Astrocyte (in vitro differentiated cells and primary cell): ENCODE measurements around the gene RHBDL3. TPM values are rescaled to one million over a fixed set of nuclear protein-coding genes. Genes with fewer than 3 reads are reported as not detected.
A peak's percentile ranks its signal among the peaks of the same experiment; 100 is the strongest.

Experiments
- DNase-seq: peaks from one replicate; pipeline ENCODE4 v3.0.0-alpha.2; 2010; ENCODE audit warnings: low read depth
- FAIRE-seq: peaks from 2 replicates; lab custom pipeline; 2011; peaks lifted over from hg19 to GRCh38; lab: Jason Lieb, UNC
- H2AFZ ChIP-seq: 2 replicates; pipeline ENCODE4 v1.6.0; 2012; ENCODE audit warnings: low read depth, low read length, inconsistent platforms
- H3K27ac ChIP-seq: 2 replicates; pipeline ENCODE4 v1.5.1; 2011; ENCODE audit warnings: low read depth, low read length, inconsistent platforms
- H3K27me3 ChIP-seq: 2 replicates; pipeline ENCODE4 v1.6.0; 2011; ENCODE audit warnings: low read length, inconsistent platforms; ENCODE audit not compliant: insufficient read depth
- H3K36me3 ChIP-seq: 2 replicates; pipeline ENCODE4 v1.5.1; 2011; ENCODE audit warnings: low read length, inconsistent platforms; ENCODE audit not compliant: insufficient read depth
- H3K4me1 ChIP-seq: 2 replicates; pipeline ENCODE4 v1.5.1; 2011; ENCODE audit warnings: low read length, inconsistent platforms; ENCODE audit not compliant: insufficient read depth
- H3K4me2 ChIP-seq: 2 replicates; pipeline ENCODE4 v1.6.0; 2012; ENCODE audit warnings: low read length, inconsistent platforms
- H3K4me3 ChIP-seq: 2 replicates; pipeline ENCODE4 v1.5.1; 2011; ENCODE audit warnings: low read depth, mild to moderate bottlenecking, low read length, inconsistent platforms; ENCODE audit not compliant: insufficient read depth
- H3K79me2 ChIP-seq: 2 replicates; pipeline ENCODE4 v1.6.0; 2012; ENCODE audit warnings: mild to moderate bottlenecking, low read length, inconsistent platforms; ENCODE audit not compliant: insufficient read depth
- H3K9ac ChIP-seq: 2 replicates; pipeline ENCODE4 v1.6.0; 2012; ENCODE audit warnings: mild to moderate bottlenecking, low read length, inconsistent platforms
- H3K9me3 ChIP-seq: 2 replicates; pipeline ENCODE4 v1.5.1; 2012; ENCODE audit warnings: low read depth, mild to moderate bottlenecking, low read length, inconsistent platforms; ENCODE audit not compliant: insufficient read depth
- H4K20me1 ChIP-seq: 2 replicates; pipeline ENCODE4 v1.6.0; 2012; ENCODE audit warnings: low read length, inconsistent platforms; ENCODE audit not compliant: insufficient read depth
- H3K27ac Mint-ChIP-seq: one replicate; pipeline ENCODE4 v1.8.0; 2021; ENCODE audit warnings: mild to moderate bottlenecking, mixed read lengths; ENCODE audit not compliant: unreplicated experiment
- H3K27me3 Mint-ChIP-seq: one replicate; pipeline ENCODE4 v1.8.0; 2021; ENCODE audit warnings: low read depth, mixed read lengths; ENCODE audit not compliant: unreplicated experiment
- H3K36me3 Mint-ChIP-seq: one replicate; pipeline ENCODE4 v1.8.0; 2021; ENCODE audit warnings: low read depth, mixed read lengths; ENCODE audit not compliant: unreplicated experiment
- H3K4me1 Mint-ChIP-seq: one replicate; pipeline ENCODE4 v1.8.0; 2021; ENCODE audit warnings: low read depth, mixed read lengths; ENCODE audit not compliant: unreplicated experiment
- H3K4me3 Mint-ChIP-seq: one replicate; pipeline ENCODE4 v1.8.0; 2021; ENCODE audit warnings: mild to moderate bottlenecking, moderate library complexity, mixed read lengths; ENCODE audit not compliant: unreplicated experiment
- H3K9me3 Mint-ChIP-seq: one replicate; pipeline ENCODE4 v1.8.0; 2021; ENCODE audit warnings: mild to moderate bottlenecking, mixed read lengths; ENCODE audit not compliant: unreplicated experiment
- EZH2 ChIP-seq: IDR thresholded peaks from 2 replicates; pipeline ENCODE4 v1.6.1; 2012; ENCODE audit warnings: mild to moderate bottlenecking, low read length, inconsistent platforms; ENCODE audit not compliant: insufficient read depth
- total RNA-seq: library from RNA; stranded (reverse); gene quantifications from 2 replicates; pipeline ENCODE4 v1.2.1, GENCODE V29; 2021
- TF ChIP-seq, protein P1 (sequence below): IDR thresholded peaks from 2 replicates; pipeline ENCODE4 v1.5.1; 2011; ENCODE audit warnings: low read depth, mild to moderate bottlenecking, inconsistent platforms, low read length, moderate library complexity; ENCODE audit not compliant: insufficient read depth

Gene RHBDL3
- total RNA-seq, 1 donor from 2014 or later = 1.4 TPM

DNA sequence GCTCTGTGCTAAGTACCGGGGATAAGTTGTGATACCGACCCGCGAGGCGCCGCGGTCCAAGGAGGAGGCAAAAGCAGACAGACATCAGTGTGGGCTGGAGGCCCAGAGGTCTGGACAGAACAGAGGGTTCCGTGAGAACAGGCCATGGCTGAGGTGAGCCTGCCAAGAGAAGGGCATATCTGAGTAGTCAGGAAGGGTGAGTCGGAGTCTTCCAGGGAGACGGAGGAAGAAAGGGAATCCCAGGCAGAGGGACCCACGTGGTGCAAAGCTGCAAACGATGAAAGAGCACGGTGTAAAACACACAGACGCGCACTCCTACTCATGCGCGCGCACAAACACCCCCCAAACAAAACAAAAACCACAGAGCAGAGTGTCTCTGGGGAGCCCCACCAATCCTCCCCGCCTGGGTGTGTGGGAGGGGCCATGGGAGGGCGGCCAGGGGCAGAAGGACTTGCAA, 18.1 kb downstream of the RHBDL3 start:
- Histone ChIP-seq H3K27ac (no peak overlapping the region), H3K36me3 (no peaks in the 10 kb centered on the region), H3K79me2 (no peaks in the 10 kb centered on the region), H2AFZ (peak overlapping the region; percentile 40), H3K4me3 (no peak overlapping the region), H3K9me3 (no peaks in the 10 kb centered on the region), H3K27me3 (peaks cover 5% of the 10 kb centered on the region), H4K20me1 (no peaks in the 10 kb centered on the region), H3K4me1 (peaks cover 7% of the 10 kb centered on the region), H3K4me2 (peak overlapping the region; percentile 38), H3K9ac (no peak overlapping the region)
- peaks cover 9% of the 10 kb centered on the region for H3K4me1 Mint-ChIP-seq
- H3K4me3 Mint-ChIP-seq = peak overlapping the region; percentile 50
- DNase-seq (peak; percentile 45), FAIRE-seq (no peak)
- no peaks in the 10 kb centered on the region for H3K36me3 Mint-ChIP-seq
- peaks cover 32% of the 10 kb centered on the region for H3K27me3 Mint-ChIP-seq
- peak overlapping the region; percentile 18 for H3K27ac Mint-ChIP-seq
- no peak for TF ChIP-seq EZH2
- TF ChIP-seq, protein P1, sequence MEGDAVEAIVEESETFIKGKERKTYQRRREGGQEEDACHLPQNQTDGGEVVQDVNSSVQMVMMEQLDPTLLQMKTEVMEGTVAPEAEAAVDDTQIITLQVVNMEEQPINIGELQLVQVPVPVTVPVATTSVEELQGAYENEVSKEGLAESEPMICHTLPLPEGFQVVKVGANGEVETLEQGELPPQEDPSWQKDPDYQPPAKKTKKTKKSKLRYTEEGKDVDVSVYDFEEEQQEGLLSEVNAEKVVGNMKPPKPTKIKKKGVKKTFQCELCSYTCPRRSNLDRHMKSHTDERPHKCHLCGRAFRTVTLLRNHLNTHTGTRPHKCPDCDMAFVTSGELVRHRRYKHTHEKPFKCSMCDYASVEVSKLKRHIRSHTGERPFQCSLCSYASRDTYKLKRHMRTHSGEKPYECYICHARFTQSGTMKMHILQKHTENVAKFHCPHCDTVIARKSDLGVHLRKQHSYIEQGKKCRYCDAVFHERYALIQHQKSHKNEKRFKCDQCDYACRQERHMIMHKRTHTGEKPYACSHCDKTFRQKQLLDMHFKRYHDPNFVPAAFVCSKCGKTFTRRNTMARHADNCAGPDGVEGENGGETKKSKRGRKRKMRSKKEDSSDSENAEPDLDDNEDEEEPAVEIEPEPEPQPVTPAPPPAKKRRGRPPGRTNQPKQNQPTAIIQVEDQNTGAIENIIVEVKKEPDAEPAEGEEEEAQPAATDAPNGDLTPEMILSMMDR = no peak
- no peaks in the 10 kb centered on the region for H3K9me3 Mint-ChIP-seq

DNA sequence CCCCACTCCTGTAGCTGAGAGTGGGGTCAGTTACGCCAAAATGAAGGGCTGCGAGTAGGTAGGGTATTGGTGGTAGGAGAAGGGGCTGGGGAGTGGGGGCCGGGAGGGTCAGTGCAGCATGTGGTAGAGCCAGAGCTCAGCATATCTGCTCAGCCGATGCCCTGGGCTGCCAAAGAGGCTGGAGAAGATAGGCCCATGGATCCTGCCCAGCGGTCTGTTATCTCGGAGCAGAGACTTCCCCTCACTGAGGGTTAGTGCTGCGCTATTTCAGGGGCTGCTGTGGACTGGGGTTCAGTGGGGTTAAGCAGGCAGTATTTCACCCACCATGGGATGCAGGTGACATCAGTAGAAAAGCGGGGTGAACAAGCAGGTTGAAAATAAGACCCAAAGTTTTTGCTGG, 19.7 kb downstream of the RHBDL3 start:
- H3K27me3 Mint-ChIP-seq = peaks cover 28% of the 10 kb centered on the region
- H3K4me1 Mint-ChIP-seq = peaks cover 9% of the 10 kb centered on the region
- Histone ChIP-seq H3K27ac (no peak overlapping the region), H3K27me3 (peaks cover 5% of the 10 kb centered on the region), H3K4me3 (no peak overlapping the region), H3K4me1 (peaks cover 7% of the 10 kb centered on the region), H3K9ac (no peak overlapping the region), H2AFZ (no peak overlapping the region), H3K4me2 (no peak overlapping the region), H3K36me3 (no peaks in the 10 kb centered on the region), H3K9me3 (no peaks in the 10 kb centered on the region), H4K20me1 (no peaks in the 10 kb centered on the region), H3K79me2 (no peaks in the 10 kb centered on the region)
- no peaks in the 10 kb centered on the region for H3K9me3 Mint-ChIP-seq
- no peak overlapping the region for H3K4me3 Mint-ChIP-seq
- FAIRE-seq = no peak
- no peak for TF ChIP-seq EZH2
- TF ChIP-seq, protein P1 = no peak
- H3K36me3 Mint-ChIP-seq = no peaks in the 10 kb centered on the region
- no peak overlapping the region for H3K27ac Mint-ChIP-seq
- no peak for DNase-seq

DNA sequence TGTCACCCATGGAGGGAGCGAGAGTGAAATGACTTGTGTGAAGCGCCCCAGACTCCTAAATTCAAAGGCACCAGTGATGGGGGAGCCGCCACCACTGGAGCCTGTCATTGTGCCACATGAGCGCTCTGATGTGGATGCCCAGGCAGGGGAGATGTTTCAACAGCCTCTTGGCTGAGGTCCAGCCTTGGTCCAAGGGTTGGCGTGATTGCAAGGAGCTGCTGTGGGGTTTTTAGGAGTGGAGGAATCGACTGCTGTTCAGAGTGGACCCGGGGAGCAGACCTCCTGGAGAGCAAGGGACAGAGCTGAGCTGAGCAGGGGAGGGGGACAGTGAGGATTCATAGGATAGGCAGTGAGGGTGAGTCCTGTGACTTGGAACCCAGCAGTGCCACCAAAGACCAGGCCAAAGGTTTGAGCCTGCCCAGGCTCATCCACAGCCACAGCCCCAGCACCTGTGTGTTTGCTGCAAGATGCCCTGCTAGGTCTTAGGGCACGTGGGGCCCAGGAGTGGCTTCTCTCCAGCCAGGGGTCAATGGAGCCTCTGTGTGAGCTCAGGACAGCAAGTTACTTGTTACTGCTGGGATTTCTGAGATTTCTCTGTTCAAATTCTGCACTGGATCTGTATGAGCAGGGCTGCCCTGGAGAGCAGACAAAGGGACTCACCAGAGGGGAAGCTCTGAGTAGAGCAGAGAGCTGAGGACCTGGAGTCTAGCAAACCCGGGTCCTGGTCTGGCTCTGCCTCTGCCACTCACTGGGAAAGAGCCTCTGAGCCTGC, 20.3 kb downstream of the RHBDL3 start:
- DNase-seq (no peak), FAIRE-seq (no peak)
- H3K27ac ChIP-seq = no peak overlapping the region
- H3K4me3 ChIP-seq = no peak overlapping the region
- no peaks in the 10 kb centered on the region for H3K36me3 ChIP-seq
- no peak overlapping the region for H3K4me2 ChIP-seq
- peaks cover 9% of the 10 kb centered on the region for H3K4me1 Mint-ChIP-seq
- H3K36me3 Mint-ChIP-seq = no peaks in the 10 kb centered on the region
- H3K79me2 ChIP-seq = no peaks in the 10 kb centered on the region
- H3K27me3 ChIP-seq = peaks cover 5% of the 10 kb centered on the region
- H4K20me1 ChIP-seq = no peaks in the 10 kb centered on the region
- no peaks in the 10 kb centered on the region for H3K9me3 Mint-ChIP-seq
- peaks cover 7% of the 10 kb centered on the region for H3K4me1 ChIP-seq
- peaks cover 30% of the 10 kb centered on the region for H3K27me3 Mint-ChIP-seq
- no peak overlapping the region for H3K9ac ChIP-seq
- no peak overlapping the region for H2AFZ ChIP-seq
- H3K9me3 ChIP-seq = no peaks in the 10 kb centered on the region
- H3K27ac Mint-ChIP-seq = no peak overlapping the region
- TF ChIP-seq, protein P1 = no peak
- TF ChIP-seq EZH2 = no peak
- no peak overlapping the region for H3K4me3 Mint-ChIP-seq
